Lower leg skin (tissue), 3 donors: ENCODE results near the gene MEIOSIN.

Experiments
- POLR2A ChIP-seq, 2 donors: fragments of 450-650 bp; IDR thresholded peaks; one replicate each; pipeline ENCODE4 v1.6.1; 2016 to 2017; ENCODE audit warnings: antibody characterized with exemption in 2 of 2, mild to moderate bottlenecking in 1 of 2, moderate library complexity in 1 of 2
- TF ChIP-seq, protein P1 (sequence below), 3 donors: fragments of 450-650 bp; IDR thresholded peaks; one replicate each; pipeline ENCODE4 v1.5.1; 2016; ENCODE audit warnings: antibody characterized with exemption in 3 of 3, mild to moderate bottlenecking in 3 of 3, moderate library complexity in 2 of 3

DNA sequence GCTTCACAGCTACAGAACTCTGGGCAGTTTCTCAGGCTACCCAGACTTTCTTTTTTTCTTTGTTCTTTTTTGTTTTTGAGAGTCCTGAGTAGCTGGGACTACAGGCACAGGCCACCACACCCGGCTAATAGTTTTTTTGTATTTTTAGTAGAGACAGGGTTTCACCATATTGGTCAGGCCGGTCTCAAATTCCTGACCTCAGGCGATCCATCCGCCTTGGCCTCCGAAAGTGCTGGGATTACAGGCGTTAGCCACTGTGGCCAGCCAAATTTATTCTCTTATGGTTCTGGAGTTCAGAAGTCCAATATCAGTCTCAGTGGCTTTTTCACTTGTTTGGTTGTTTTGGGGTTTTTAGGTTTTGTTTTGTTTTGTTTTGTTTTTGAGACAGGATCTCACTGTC is 12.4 kb downstream of the MEIOSIN start:
- no peak for TF ChIP-seq POLR2A (IDR thresholded peaks at IDR 0.05)
- TF ChIP-seq, protein P1, sequence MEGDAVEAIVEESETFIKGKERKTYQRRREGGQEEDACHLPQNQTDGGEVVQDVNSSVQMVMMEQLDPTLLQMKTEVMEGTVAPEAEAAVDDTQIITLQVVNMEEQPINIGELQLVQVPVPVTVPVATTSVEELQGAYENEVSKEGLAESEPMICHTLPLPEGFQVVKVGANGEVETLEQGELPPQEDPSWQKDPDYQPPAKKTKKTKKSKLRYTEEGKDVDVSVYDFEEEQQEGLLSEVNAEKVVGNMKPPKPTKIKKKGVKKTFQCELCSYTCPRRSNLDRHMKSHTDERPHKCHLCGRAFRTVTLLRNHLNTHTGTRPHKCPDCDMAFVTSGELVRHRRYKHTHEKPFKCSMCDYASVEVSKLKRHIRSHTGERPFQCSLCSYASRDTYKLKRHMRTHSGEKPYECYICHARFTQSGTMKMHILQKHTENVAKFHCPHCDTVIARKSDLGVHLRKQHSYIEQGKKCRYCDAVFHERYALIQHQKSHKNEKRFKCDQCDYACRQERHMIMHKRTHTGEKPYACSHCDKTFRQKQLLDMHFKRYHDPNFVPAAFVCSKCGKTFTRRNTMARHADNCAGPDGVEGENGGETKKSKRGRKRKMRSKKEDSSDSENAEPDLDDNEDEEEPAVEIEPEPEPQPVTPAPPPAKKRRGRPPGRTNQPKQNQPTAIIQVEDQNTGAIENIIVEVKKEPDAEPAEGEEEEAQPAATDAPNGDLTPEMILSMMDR (IDR thresholded peaks at IDR 0.05) = no peak
